ENCODE measurements around the gene HNRNPUL1. TPM values are rescaled to one million over a fixed set of nuclear protein-coding genes. Genes with fewer than 3 reads are reported as not detected.
"Not testable (repeated sequence)": the region's sequence is repeated elsewhere in the genome, so short reads cannot be mapped to it uniquely, and the experiment has no call there.

HNRNPUL1 gene
- total RNA-seq, 4 donors from 2014 or later = 130 to 196 (median 152) TPM

GRCh38 chr19:41332000-41332399, 67.8 kb downstream of the HNRNPUL1 start:
- no peak overlapping the region for H3K4me3 ChIP-seq (ENCODE audit: low read depth, poor library complexity, severe bottlenecking)
- intact Hi-C loops (cut with DNase I; ENCODE audit: low total_unique reads) = no loop called here
- DNase-seq (ENCODE audit: low spot score in 2 of 2) = no peak
- no peak for TF ChIP-seq POLR2A (IDR thresholded peaks at IDR 0.05)
- 91 to 93% methylated on average over 16 of the region's 16 CpGs for WGBS, 2 donors

DNA sequence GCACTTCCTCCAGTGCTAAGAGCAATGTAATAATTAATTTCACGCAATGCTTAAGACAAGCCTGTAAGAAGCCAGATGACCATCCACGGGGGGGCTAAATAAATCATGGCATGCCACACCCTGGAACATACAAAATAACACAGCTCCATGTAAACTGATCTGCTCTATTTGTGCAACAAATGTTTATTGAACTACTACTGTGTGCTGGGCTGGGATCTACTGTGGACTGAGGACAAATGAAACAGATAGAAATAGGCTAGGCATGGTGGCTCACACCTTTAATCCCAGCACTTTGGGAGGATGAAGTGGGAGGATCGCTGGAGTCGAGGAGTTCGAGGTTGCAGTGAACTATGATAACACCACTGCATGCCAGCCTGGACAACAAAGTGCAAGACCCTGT, 68.3 kb downstream of the HNRNPUL1 start:
- TF ChIP-seq POLR2A (IDR thresholded peaks at IDR 0.05) = no peak
- TF ChIP-seq, protein P1, sequence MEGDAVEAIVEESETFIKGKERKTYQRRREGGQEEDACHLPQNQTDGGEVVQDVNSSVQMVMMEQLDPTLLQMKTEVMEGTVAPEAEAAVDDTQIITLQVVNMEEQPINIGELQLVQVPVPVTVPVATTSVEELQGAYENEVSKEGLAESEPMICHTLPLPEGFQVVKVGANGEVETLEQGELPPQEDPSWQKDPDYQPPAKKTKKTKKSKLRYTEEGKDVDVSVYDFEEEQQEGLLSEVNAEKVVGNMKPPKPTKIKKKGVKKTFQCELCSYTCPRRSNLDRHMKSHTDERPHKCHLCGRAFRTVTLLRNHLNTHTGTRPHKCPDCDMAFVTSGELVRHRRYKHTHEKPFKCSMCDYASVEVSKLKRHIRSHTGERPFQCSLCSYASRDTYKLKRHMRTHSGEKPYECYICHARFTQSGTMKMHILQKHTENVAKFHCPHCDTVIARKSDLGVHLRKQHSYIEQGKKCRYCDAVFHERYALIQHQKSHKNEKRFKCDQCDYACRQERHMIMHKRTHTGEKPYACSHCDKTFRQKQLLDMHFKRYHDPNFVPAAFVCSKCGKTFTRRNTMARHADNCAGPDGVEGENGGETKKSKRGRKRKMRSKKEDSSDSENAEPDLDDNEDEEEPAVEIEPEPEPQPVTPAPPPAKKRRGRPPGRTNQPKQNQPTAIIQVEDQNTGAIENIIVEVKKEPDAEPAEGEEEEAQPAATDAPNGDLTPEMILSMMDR (IDR thresholded peaks at IDR 0.05) = no peak
- DNase-seq (ENCODE audit: low spot score in 2 of 2) = no peak
- WGBS, 2 donors = 88 to 90% methylated on average over 5 of the region's 5 CpGs
- H3K4me3 ChIP-seq (ENCODE audit: low read depth, poor library complexity, severe bottlenecking) = no peak overlapping the region
- intact Hi-C loops (cut with DNase I; ENCODE audit: low total_unique reads) = no loop called here

- WGBS, 2 donors = 62 to 81% methylated on average over 5 of the region's 5 CpGs
- no peak overlapping the region for H3K4me3 ChIP-seq (ENCODE audit: low read depth, poor library complexity, severe bottlenecking)
- TF ChIP-seq, protein P1 (IDR thresholded peaks at IDR 0.05) = no peak
- no peak for TF ChIP-seq POLR2A (IDR thresholded peaks at IDR 0.05)
- DNase-seq (ENCODE audit: low spot score in 2 of 2) = no peak
- intact Hi-C loops (cut with DNase I; ENCODE audit: low total_unique reads) = no loop called here
Observed at GRCh38 chr19:41334793-41335192, 70.6 kb downstream of the HNRNPUL1 start.

DNA sequence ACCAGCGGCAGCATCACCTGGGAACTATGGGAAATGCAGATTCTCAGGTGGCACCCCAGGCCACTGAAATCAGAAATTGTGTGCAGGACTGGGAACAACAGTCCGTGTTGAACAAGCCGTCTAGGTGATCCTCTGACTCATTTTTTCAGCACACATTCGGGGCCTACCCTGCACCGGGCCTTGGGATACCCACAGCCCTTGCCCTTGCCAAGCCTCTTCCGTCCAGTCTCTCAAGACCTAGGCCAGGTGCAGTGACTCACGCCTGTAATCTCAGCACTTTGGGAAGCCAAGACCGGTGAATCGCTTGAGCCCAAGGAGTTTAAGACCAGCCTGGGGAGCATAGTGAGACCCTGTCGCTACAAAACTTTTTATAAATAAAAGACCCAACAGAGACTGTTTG, 71.3 kb downstream of the HNRNPUL1 start:
- intact Hi-C loops (cut with DNase I; ENCODE audit: low total_unique reads) = no loop called here
- DNase-seq (ENCODE audit: low spot score in 2 of 2) = no peak
- 88 to 93% methylated on average over 10 of the region's 10 CpGs for WGBS, 2 donors
- no peak for TF ChIP-seq POLR2A (IDR thresholded peaks at IDR 0.05)
- no peak overlapping the region for H3K4me3 ChIP-seq (ENCODE audit: low read depth, poor library complexity, severe bottlenecking)

- TF ChIP-seq, protein P1 (IDR thresholded peaks at IDR 0.05) = no peak
- no peak for TF ChIP-seq POLR2A (IDR thresholded peaks at IDR 0.05)
- intact Hi-C loops (cut with DNase I; ENCODE audit: low total_unique reads) = no loop called here
Observed at GRCh38 chr19:41339936-41340335, 75.8 kb downstream of the HNRNPUL1 start.

GRCh38 chr19:41341669-41342490, 77.7 kb downstream of the HNRNPUL1 start:
- no peak for TF ChIP-seq POLR2A (IDR thresholded peaks at IDR 0.05)
- TF ChIP-seq, protein P1 (IDR thresholded peaks at IDR 0.05) = no peak
- intact Hi-C loops (cut with DNase I; ENCODE audit: low total_unique reads) = no loop called here
- 89 to 91% methylated on average over 20 of the region's 20 CpGs for whole genome bisulfite sequencing, 2 donors
- no peak overlapping the region for H3K4me3 ChIP-seq (ENCODE audit: low read depth, poor library complexity, severe bottlenecking)
- no peak for DNase-seq (ENCODE audit: low spot score in 2 of 2)

More at GRCh38 chr19:41339936-41340335, 75.8 kb downstream of the HNRNPUL1 start:
- no peak for DNase-seq (ENCODE audit: low spot score in 2 of 2)
- no peak overlapping the region for H3K4me3 ChIP-seq (ENCODE audit: low read depth, poor library complexity, severe bottlenecking)
- WGBS, 2 donors = 94 to 96% methylated on average over 5 of the region's 5 CpGs

- TF ChIP-seq, protein P1 (IDR thresholded peaks at IDR 0.05) = no peak
- no peak for TF ChIP-seq POLR2A (IDR thresholded peaks at IDR 0.05)
- intact Hi-C loops (cut with DNase I; ENCODE audit: low total_unique reads) = no loop called here
- no peak overlapping the region for H3K4me3 ChIP-seq (ENCODE audit: low read depth, poor library complexity, severe bottlenecking)
- no peak for DNase-seq (ENCODE audit: low spot score in 2 of 2)
- 94 to 97% methylated on average over 2 of the region's 2 CpGs for WGBS, 2 donors
Observed at GRCh38 chr19:41344162-41344561, 80.0 kb downstream of the HNRNPUL1 start.

DNA sequence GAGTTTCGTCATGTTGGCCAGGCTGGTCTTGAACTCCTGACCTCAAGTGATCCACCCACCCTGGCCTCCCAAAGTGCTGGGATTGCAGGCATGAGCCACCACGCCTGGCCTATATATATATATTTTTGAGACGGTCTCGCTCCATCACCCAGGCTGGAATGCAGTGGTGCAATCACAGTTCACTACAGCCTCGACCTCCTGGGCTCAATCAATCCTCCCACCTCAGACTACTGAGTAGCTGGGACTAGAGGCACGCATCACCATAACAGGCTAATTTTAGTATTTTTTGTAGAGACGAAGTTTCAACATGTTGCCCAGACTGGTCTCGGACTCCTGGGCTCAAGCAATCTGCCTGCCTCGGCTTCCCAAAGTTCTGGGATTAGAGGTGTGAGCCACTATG, 82.7 kb downstream of the HNRNPUL1 start:
- intact Hi-C loops (cut with DNase I; ENCODE audit: low total_unique reads); H3K4me3 ChIP-seq (ENCODE audit: low read depth, poor library complexity, severe bottlenecking); DNase-seq (ENCODE audit: low spot score in 2 of 2): not testable (repeated sequence)
- WGBS, 2 donors = 94 to 95% methylated on average over 9 of the region's 9 CpGs
